Neural cell (in vitro differentiated cells): ENCODE measurements around the gene RPS6KA5. TPM values are rescaled to one million over a fixed set of nuclear protein-coding genes. Genes with fewer than 3 reads are reported as not detected.

Experiments
- H2AFZ ChIP-seq: fragments of 200-600, 300-800 bp; sonication (generic), shearing (Covaris generic); 2 replicates; pipeline ENCODE4 v1.6.0; 2014; ENCODE audit warnings: low read depth, mild to moderate bottlenecking, antibody characterized with exemption, low read length, moderate library complexity
- H3F3A ChIP-seq: fragments of 200-600 bp; shearing (Covaris generic); 2 replicates; pipeline ENCODE4 v1.6.1; 2016; ENCODE audit warnings: mild to moderate bottlenecking, moderate library complexity, mixed read lengths, antibody characterized with exemption, low read length; ENCODE audit not compliant: insufficient read depth, poor library complexity, severe bottlenecking
- H3K27ac ChIP-seq: fragments of 200-600, 300-800 bp; sonication (generic), shearing (Covaris generic); 2 replicates; pipeline ENCODE4 v1.5.1; 2014; ENCODE audit warnings: mild to moderate bottlenecking, low read length, moderate library complexity
- H3K27me3 ChIP-seq: fragments of 300-800, 200-600 bp; sonication (generic), shearing (Covaris generic); 2 replicates; pipeline ENCODE4 v1.6.0; 2014; ENCODE audit warnings: mild to moderate bottlenecking, low read depth, low read length, moderate library complexity; ENCODE audit not compliant: insufficient read depth
- H3K36me3 ChIP-seq: fragments of 300-800, 200-600 bp; sonication (generic), shearing (Covaris generic); 2 replicates; pipeline ENCODE4 v1.5.1; 2014; ENCODE audit warnings: mild to moderate bottlenecking, antibody characterized with exemption, low read length, moderate library complexity; ENCODE audit not compliant: insufficient read depth
- H3K4me2 ChIP-seq: fragments of 300-800, 200-600 bp; sonication (generic), shearing (Covaris generic); 2 replicates; pipeline ENCODE4 v1.6.0; 2014; ENCODE audit warnings: mild to moderate bottlenecking, low read length
- H3K4me3 ChIP-seq: fragments of 300-800, 200-600 bp; sonication (generic), shearing (Covaris generic); 2 replicates; pipeline ENCODE4 v1.5.1; 2014; ENCODE audit warnings: mild to moderate bottlenecking, low read length, moderate library complexity
- H3K79me2 ChIP-seq: fragments of 200-600 bp; shearing (Covaris generic); replicated peaks from 2 replicates; pipeline ENCODE4 v1.6.0; 2014; ENCODE audit warnings: mild to moderate bottlenecking, low read length, moderate library complexity; ENCODE audit not compliant: insufficient read depth
- H3K9ac ChIP-seq: fragments of 300-800, 200-600 bp; sonication (generic), shearing (Covaris generic); 2 replicates; pipeline ENCODE4 v1.6.1; 2016; ENCODE audit warnings: mild to moderate bottlenecking, low read length, mixed read lengths
- H3K9me2 ChIP-seq: fragments of 200-600 bp; shearing (Covaris generic); 2 replicates; pipeline ENCODE4 v1.6.1; 2016; ENCODE audit warnings: mild to moderate bottlenecking, low read length, mixed read lengths; ENCODE audit not compliant: insufficient read depth
- H3K9me3 ChIP-seq: fragments of 200-600, 300-800 bp; sonication (generic), shearing (Covaris generic); 2 replicates; pipeline ENCODE4 v1.6.1; 2016; ENCODE audit warnings: mild to moderate bottlenecking, mixed run types, low read length, moderate library complexity, mixed read lengths
- H4K20me1 ChIP-seq: fragments of 200-600 bp; shearing (Covaris generic); 2 replicates; pipeline ENCODE4 v1.6.1; 2016; ENCODE audit warnings: mild to moderate bottlenecking, mixed run types; ENCODE audit not compliant: insufficient read depth
- EP300 ChIP-seq: fragments of 450-650 bp; conservative IDR thresholded peaks from 2 replicates; pipeline ENCODE4 v1.6.1; 2014; ENCODE audit warnings: antibody characterized with exemption, mild to moderate bottlenecking, moderate library complexity; ENCODE audit not compliant: poor library complexity, severe bottlenecking
- EZH2 ChIP-seq: fragments of 200-600, 300-800 bp; shearing (Covaris generic), sonication (generic); IDR thresholded peaks from 2 replicates; pipeline ENCODE4 v1.6.1; 2014; ENCODE audit warnings: antibody characterized with exemption, low read length, borderline replicate concordance, mild to moderate bottlenecking; ENCODE audit not compliant: insufficient read depth, poor library complexity, severe bottlenecking
- MXI1 ChIP-seq: fragments of 450-650 bp; conservative IDR thresholded peaks from 2 replicates; pipeline ENCODE4 v1.6.1; 2014; ENCODE audit warnings: antibody characterized with exemption, mild to moderate bottlenecking; ENCODE audit not compliant: poor library complexity, severe bottlenecking
- POLR2AphosphoS5 ChIP-seq: IDR thresholded peaks from 2 replicates; pipeline ENCODE4 v1.6.1; 2012
- RAD21 ChIP-seq: fragments of 450-650 bp; conservative IDR thresholded peaks from 2 replicates; pipeline ENCODE4 v1.6.1; 2014; ENCODE audit warnings: antibody characterized with exemption, mild to moderate bottlenecking, moderate library complexity
- SMC3 ChIP-seq: fragments of 450-650 bp; conservative IDR thresholded peaks from 2 replicates; pipeline ENCODE4 v1.6.1; 2014; ENCODE audit warnings: antibody characterized with exemption, mild to moderate bottlenecking, moderate library complexity; ENCODE audit not compliant: poor library complexity
- TAF1 ChIP-seq: IDR thresholded peaks from 2 replicates; pipeline ENCODE4 v1.6.1; 2012; ENCODE audit warnings: low read depth
- polyA plus RNA-seq: library from polyadenylated mRNA; depleted of rRNA; stranded (reverse); fragments of >200 nt; gene quantifications from 2 replicates; pipeline ENCODE4 v1.2.3, GENCODE V29; 2014
- TF ChIP-seq, protein P1 (sequence below): fragments of 450-650 bp; IDR thresholded peaks from 2 replicates; pipeline ENCODE4 v1.5.1; 2014; ENCODE audit warnings: antibody characterized with exemption, mild to moderate bottlenecking, moderate library complexity; ENCODE audit not compliant: poor library complexity, severe bottlenecking
- TF ChIP-seq, protein P2 (sequence below): IDR thresholded peaks from 2 replicates; pipeline ENCODE4 v1.6.1; 2012; ENCODE audit warnings: borderline replicate concordance

The RPS6KA5 gene
- polyA plus RNA-seq, 1 donor from 2014 or later: 6.3 TPM

DNA sequence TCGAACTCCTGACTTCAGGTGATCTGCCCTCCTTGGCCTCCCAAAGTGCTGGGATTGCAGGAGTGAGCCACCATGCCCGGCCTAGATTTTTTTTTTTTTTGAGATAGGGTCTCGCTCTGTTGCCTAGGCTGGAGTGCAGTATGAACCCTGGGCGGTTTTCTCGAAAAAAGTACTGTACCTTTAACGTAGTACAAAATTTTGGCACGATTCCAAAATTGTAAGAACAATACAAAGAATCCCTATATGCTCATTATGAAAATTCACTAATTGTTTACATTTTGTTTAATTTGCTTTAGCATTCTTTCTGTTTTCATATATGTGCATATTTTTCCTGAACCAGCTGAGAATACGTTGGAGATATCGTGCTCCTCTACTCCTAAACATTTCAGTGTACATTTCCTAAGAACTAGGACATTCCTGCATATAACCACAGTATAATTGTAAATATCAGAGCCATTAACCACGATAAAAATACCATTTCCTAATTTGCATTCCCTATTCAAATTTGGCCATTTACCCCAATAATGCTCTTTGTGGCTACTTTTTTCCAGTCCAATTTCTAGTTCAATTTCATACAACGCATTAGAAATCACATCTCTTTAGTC, 97.8 kb downstream of the RPS6KA5 start:
- Histone ChIP-seq H4K20me1 (no peaks in the 10 kb centered on the region), H3K4me2 (no peak overlapping the region), H3K9ac (no peak overlapping the region), H2AFZ (no peak overlapping the region), H3K79me2 (no peaks in the 10 kb centered on the region), H3K27ac (no peak overlapping the region), H3K9me2 (no peaks in the 10 kb centered on the region), H3K9me3 (no peaks in the 10 kb centered on the region), H3F3A (no peaks in the 10 kb centered on the region), H3K36me3 (no peaks in the 10 kb centered on the region), H3K27me3 (no peaks in the 10 kb centered on the region), H3K4me3 (no peak overlapping the region)
- TF ChIP-seq EZH2 (no peak), POLR2AphosphoS5 (no peak), SMC3 (no peak), MXI1 (no peak), TAF1 (no peak), RAD21 (no peak), EP300 (no peak)
- TF ChIP-seq, protein P1, sequence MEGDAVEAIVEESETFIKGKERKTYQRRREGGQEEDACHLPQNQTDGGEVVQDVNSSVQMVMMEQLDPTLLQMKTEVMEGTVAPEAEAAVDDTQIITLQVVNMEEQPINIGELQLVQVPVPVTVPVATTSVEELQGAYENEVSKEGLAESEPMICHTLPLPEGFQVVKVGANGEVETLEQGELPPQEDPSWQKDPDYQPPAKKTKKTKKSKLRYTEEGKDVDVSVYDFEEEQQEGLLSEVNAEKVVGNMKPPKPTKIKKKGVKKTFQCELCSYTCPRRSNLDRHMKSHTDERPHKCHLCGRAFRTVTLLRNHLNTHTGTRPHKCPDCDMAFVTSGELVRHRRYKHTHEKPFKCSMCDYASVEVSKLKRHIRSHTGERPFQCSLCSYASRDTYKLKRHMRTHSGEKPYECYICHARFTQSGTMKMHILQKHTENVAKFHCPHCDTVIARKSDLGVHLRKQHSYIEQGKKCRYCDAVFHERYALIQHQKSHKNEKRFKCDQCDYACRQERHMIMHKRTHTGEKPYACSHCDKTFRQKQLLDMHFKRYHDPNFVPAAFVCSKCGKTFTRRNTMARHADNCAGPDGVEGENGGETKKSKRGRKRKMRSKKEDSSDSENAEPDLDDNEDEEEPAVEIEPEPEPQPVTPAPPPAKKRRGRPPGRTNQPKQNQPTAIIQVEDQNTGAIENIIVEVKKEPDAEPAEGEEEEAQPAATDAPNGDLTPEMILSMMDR: no peak

DNA sequence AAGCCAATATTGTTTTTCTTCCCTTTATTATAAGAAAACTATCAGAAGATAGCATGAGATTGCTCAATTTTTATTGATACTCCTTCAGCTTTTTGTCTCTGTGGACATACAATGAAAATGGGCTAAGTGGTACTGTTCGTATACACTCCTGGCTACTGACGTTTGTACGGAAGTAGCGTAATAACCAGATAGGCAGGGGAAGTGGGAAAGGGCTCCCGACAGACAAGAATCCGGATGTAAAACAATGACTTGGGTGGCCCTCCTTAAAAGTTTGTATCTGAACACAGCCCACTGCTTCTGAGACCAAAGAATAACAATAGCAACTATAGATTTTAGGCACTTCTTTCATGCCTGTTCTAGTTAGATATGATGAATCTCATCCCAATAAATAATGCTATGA, 99.6 kb downstream of the RPS6KA5 start:
- no peaks in the 10 kb centered on the region for H3K36me3 ChIP-seq
- no peak overlapping the region for H3K27ac ChIP-seq
- H3K9me2 ChIP-seq: no peaks in the 10 kb centered on the region
- no peak for TF ChIP-seq POLR2AphosphoS5
- no peaks in the 10 kb centered on the region for H4K20me1 ChIP-seq
- no peak overlapping the region for H3K4me3 ChIP-seq
- H3K4me2 ChIP-seq: no peak overlapping the region
- no peak overlapping the region for H3K9ac ChIP-seq
- H3K27me3 ChIP-seq: no peaks in the 10 kb centered on the region
- H3F3A ChIP-seq: no peaks in the 10 kb centered on the region
- no peak overlapping the region for H2AFZ ChIP-seq
- H3K9me3 ChIP-seq: no peaks in the 10 kb centered on the region
- no peaks in the 10 kb centered on the region for H3K79me2 ChIP-seq

DNA sequence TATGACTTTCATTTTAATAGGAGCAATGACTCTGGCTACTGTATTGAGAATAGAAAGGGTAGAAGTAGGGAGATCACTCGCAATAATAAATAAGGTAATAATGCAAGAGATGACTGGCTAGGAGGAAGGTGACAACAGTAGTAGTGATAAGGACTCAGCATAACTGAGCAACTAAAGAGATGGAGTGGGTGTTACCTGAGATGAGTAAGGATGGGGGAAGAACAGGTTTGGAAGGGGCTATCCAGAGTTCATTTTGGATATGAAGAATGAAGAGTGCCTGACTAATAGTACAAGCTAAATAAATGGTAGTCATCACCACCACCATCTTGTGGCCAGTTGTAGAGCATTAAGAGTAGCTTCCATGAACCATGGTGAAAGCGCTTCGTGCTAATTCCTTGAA, 101.1 kb downstream of the RPS6KA5 start:
- H3K36me3 ChIP-seq: no peaks in the 10 kb centered on the region
- no peak for TF ChIP-seq EZH2
- TF ChIP-seq, protein P2, sequence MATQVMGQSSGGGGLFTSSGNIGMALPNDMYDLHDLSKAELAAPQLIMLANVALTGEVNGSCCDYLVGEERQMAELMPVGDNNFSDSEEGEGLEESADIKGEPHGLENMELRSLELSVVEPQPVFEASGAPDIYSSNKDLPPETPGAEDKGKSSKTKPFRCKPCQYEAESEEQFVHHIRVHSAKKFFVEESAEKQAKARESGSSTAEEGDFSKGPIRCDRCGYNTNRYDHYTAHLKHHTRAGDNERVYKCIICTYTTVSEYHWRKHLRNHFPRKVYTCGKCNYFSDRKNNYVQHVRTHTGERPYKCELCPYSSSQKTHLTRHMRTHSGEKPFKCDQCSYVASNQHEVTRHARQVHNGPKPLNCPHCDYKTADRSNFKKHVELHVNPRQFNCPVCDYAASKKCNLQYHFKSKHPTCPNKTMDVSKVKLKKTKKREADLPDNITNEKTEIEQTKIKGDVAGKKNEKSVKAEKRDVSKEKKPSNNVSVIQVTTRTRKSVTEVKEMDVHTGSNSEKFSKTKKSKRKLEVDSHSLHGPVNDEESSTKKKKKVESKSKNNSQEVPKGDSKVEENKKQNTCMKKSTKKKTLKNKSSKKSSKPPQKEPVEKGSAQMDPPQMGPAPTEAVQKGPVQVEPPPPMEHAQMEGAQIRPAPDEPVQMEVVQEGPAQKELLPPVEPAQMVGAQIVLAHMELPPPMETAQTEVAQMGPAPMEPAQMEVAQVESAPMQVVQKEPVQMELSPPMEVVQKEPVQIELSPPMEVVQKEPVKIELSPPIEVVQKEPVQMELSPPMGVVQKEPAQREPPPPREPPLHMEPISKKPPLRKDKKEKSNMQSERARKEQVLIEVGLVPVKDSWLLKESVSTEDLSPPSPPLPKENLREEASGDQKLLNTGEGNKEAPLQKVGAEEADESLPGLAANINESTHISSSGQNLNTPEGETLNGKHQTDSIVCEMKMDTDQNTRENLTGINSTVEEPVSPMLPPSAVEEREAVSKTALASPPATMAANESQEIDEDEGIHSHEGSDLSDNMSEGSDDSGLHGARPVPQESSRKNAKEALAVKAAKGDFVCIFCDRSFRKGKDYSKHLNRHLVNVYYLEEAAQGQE: no peak
- TF ChIP-seq TAF1: no peak
- no peak for TF ChIP-seq MXI1
- no peak for TF ChIP-seq POLR2AphosphoS5
- TF ChIP-seq, protein P1: no peak
- TF ChIP-seq EP300: no peak
- no peak for TF ChIP-seq RAD21
- TF ChIP-seq SMC3: no peak
- no peak overlapping the region for H2AFZ ChIP-seq
- no peaks in the 10 kb centered on the region for H3K9me3 ChIP-seq
- H3K27me3 ChIP-seq: no peaks in the 10 kb centered on the region
- H4K20me1 ChIP-seq: no peaks in the 10 kb centered on the region
- H3K4me2 ChIP-seq: no peak overlapping the region
- H3K9me2 ChIP-seq: no peaks in the 10 kb centered on the region
- H3K27ac ChIP-seq: no peak overlapping the region
- H3K4me3 ChIP-seq: no peak overlapping the region
- no peaks in the 10 kb centered on the region for H3F3A ChIP-seq
- no peaks in the 10 kb centered on the region for H3K79me2 ChIP-seq
- H3K9ac ChIP-seq: no peak overlapping the region
